T-helper 1 cell treated with Interleukin-12 subunit alpha and Interleukin-12 subunit beta and Interleukin-4 antibody, amounts not matched to agents 30 ng/mL and 1 ng/mL, for 36 hours (primary cell): ENCODE data around the gene FUOM. TPM values are rescaled to one million over a fixed set of nuclear protein-coding genes. Genes with fewer than 3 reads are reported as not detected.

Experiments
- intact Hi-C: fragments of 100-400 bp; cut with micrococcal nuclease; formaldehyde crosslinking; loops from one replicate; pipeline ENCODE4 v1.15.1; 2024
- total RNA-seq: library from RNA; stranded (reverse); gene quantifications from 2 replicates; pipeline ENCODE4 v1.2.3, GENCODE V29; 2022

FUOM gene
- total RNA-seq, 1 donor from 2014 or later = 17.0 TPM

GRCh38 chr10:133353988-133354605 lies 3.7 kb downstream of the FUOM start:
- intact Hi-C loops = no loop called here

GRCh38 chr10:133353202-133353959 lies 4.4 kb downstream of the FUOM start:
- intact Hi-C loops = no loop called here

GRCh38 chr10:133351408-133352318 lies 6.2 kb downstream of the FUOM start:
- intact Hi-C loops = no loop called here

GRCh38 chr10:133350950-133351329 lies 6.9 kb downstream of the FUOM start:
- intact Hi-C loops = no loop called here

- intact Hi-C loops = no loop called here
Observed at GRCh38 chr10:133350283-133350949, 7.4 kb downstream of the FUOM start.

GRCh38 chr10:133349577-133350011 lies 8.2 kb downstream of the FUOM start:
- intact Hi-C loops = no loop called here

GRCh38 chr10:133349160-133349568 lies 8.7 kb downstream of the FUOM start:
- intact Hi-C loops = no loop called here

- intact Hi-C loops = no loop called here
Observed at GRCh38 chr10:133347710-133348517, 9.9 kb downstream of the FUOM start.

- intact Hi-C loops = no loop called here
Observed at GRCh38 chr10:133346413-133346812, 11.4 kb downstream of the FUOM start.

- intact Hi-C loops = no loop called here
Observed at GRCh38 chr10:133344236-133344635, 13.6 kb downstream of the FUOM start.

- intact Hi-C loops = no loop called here
Observed at GRCh38 chr10:133343558-133343957, 14.3 kb downstream of the FUOM start.

- intact Hi-C loops = no loop called here
Observed at GRCh38 chr10:133342942-133343341, 14.9 kb downstream of the FUOM start.

GRCh38 chr10:133341983-133342382 lies 15.8 kb downstream of the FUOM start:
- intact Hi-C loops = no loop called here

GRCh38 chr10:133339708-133340380 lies 18.0 kb downstream of the FUOM start:
- intact Hi-C loops = no loop called here

- intact Hi-C loops = no loop called here
Observed at GRCh38 chr10:133338080-133339071, 19.4 kb downstream of the FUOM start.

GRCh38 chr10:133337370-133337725 lies 20.5 kb downstream of the FUOM start:
- intact Hi-C loops = no loop called here

- intact Hi-C loops = loop anchor here (1.0 kb wide), 1 partner anchor 21 kb away; no protein-coding TSS in a partner anchor
Observed at GRCh38 chr10:133336577-133337369, 21.0 kb downstream of the FUOM start, which contains the start of gene CALY. Gene CALY, minus strand, starts transcription at chr10:133336896. Its CDS starts 7,907 bp downstream, at chr10:133328989.

GRCh38 chr10:133336118-133336576 lies 21.7 kb downstream of the FUOM start:
- intact Hi-C loops = loop anchor here (1.0 kb wide), 1 partner anchor 21 kb away; no protein-coding TSS in a partner anchor
